Stimulated activated CD4-positive, alpha-beta T cell treated with anti-CD3 and anti-CD28 coated beads, TNF-alpha, amount 100 ng/mL, for 24 hours (primary cell): ENCODE results near the gene OPN4.
A peak's percentile ranks its signal among the peaks of the same experiment; 100 is the strongest.

Experiments
- DNase-seq, 3 experiments: peaks; one replicate each; pipeline ENCODE4 v3.0.0-alpha.2; 2020; ENCODE audit warnings: low read depth in 3 of 3

OPN4 gene

DNA sequence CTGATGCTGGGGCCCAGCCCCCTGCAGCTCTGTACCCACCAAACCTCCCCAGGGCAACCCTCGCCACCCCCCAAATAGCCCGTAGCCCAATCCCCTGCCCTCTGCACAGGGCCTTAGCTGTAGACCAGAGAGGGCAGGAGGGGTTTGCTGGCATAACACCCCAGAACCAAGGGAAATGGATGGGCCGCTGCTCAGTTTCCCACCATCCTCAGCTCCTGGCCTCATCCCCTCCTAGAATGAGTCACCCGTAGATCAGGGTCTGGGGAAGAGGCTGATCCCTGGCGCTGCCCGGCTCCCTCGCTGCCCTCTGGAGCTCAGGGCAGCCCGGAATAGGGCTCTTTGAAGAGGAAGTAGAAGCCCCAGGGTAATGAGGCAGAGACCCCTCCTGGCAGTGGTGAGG is 45.2 kb downstream of the OPN4 start:
- no peak for DNase-seq

DNA sequence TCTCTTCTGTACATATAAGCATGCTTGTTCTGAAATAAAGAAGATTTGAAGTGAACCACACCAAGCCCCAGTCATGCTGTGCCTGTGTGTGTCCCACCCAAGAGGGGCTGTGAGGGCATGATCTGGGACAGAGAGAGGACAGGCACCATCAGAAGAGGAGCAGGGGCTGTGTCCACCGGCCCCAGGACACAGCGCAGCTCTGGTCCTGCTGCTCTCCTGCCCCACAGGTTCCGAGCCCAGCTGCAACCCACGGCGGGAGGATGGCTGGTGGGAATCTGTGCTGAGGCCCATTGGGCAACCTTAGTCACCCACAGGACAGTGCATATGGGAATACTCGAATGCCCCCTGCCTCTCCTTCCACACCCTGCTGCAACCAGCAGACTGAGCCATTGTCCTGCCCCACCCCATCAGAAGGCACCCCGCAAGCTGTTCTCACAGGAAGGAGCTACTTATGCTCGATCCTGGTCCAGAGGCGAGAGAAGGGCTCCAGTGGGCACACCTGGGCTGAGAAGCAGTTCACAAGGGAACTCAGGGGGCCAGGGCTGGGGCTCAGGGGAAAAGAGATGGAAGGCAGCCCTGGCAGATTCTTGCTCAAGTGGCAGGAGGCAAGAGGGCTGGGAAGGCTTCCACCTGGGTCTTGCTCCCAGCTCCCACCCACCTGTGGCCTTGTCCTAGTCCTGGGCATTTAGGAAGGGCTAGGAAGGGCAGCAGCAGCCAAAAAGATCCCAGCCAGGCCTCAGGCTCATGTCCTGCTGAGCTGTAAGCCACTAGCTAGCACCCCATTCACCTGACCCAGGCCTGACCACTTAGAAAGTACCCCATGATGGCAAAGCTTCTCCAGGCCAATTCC is 45.9 kb downstream of the OPN4 start:
- no peak for DNase-seq

DNA sequence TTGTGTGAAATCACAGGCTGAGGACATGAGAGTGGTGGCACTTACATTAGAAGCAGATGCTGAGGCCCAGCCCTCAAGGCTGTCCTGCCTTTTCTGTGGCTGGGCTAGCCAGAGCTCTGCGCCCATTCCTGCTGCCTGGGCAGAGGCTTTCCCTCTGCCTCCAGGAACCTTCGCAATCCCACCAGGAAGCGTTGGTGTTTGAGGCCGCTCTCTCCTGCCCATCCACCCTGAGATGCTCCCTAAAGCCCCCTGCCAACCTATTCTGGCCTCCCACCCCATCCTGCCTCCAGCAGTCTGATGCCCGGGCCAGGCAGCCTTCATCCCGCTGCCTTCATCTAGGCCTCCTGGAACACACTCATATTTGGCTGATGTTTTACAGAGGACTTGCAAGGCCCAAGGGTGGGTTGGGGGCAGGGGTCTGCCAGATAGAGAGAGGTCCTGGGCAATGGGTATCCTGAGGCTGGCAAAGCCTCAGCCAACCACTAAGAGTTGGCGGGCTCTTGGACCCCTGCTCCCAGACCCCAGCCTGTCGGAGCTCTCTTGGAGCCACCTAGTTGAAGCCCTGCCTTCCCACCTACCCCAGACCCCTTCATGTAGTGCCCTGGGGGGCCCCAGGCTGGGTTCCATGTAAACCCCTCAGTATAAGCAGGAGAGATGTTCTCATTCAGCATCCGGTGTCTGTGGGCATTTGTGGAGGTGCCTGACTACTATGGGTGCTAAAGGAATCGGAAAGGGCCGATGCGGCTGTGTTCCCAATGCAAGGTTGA is 46.7 kb downstream of the OPN4 start:
- no peak for DNase-seq

DNA sequence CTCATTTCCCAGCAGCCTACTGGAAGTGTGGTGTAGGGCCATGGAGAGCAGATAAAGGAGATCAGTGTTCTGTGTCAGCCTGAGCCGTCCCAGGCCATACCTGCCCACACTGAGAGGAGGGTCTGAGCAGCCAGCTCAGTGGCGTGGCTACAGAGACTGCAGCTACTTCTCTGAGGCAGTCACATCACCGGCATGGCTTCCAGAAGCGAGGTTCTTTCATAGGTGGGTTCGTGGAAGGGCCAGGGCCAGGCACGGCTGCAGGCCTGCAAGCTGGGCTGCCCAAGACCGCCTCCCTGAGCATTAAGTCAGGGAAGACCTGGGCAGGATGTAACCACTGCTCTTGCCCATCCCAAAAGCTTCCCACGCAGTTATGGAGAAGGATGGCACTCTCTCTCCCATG is 48.8 kb downstream of the OPN4 start:
- no peak for DNase-seq

DNA sequence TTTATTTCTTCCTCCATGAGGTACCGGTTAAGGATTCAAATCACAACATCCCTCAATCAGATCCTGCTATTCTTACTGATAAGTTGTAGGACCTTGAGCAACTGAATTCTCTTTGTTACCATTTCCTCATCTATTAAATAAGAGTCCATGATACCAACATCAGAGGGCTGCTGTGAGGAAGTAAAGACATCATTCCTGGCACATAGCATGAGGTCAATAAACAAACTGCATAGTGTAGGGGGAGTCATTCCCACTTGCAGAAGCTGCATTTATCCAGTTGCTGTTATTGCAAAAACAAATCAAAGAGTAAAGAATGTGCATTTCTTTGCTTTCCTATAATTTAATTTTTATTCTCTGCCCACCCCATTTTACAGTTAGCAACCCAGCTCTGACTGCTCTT is 50.8 kb downstream of the OPN4 start:
- DNase-seq: no peak

DNA sequence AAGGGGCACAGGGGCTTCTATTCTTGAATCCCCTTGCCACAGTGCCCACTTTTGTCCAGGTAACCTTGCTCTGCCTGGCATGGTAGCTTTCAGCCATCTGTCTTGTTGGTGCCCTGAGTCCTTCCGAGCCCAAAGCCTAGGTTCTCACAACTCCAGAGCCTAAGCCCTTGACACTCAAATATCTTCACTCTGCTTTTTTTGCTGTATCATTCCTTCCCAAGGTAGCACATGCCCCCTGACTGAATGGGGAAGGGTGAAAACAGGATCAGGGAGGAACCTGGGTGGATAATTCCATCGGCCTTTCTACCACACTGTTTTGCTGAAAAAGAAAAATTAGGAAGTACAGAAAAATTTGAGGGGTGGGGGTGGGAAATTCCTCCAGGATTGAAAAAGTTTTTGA is 51.6 kb downstream of the OPN4 start:
- DNase-seq: no peak

DNA sequence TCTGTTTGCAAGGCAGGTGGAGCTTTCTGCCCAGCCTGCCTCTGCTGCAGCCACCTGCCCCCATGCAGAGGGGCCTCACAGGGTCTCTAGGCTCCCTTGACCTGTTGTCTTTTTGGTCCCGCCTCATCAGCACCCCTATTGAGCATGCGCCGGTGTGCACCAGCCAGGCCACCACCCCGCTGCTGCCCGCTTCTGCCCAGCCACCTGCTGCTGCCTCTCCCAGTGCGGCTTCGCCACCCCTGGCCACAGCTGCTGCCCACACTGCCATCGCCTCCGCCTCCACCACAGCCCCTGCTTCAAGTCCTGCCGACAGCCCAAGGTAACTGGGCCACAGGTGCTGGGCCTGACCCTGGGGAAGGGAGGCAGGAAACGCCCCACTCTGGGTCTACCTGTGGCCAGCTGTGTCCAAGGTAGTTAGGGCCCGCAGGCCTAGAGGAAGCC is 52.1 kb downstream of the OPN4 start:
- DNase-seq: no peak

DNA sequence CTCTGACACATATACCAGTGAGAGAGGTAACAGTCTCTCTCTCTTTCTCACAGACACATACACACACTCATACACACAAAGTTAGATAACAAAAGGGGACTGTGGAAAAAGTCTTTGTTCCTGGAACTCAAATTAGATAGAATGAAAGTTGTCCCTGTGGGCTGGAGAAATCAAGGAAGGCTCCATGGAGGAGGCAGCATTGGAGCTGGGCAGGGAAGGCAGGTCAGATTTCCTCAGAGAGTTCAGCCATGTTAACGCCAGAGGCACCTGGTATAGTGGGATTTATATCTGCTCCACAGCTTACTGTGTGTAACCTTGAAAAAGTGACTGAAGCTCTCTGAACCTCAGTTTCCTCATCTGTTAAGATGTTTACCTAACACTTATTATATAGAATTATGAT is 52.6 kb downstream of the OPN4 start:
- DNase-seq: no peak

DNA sequence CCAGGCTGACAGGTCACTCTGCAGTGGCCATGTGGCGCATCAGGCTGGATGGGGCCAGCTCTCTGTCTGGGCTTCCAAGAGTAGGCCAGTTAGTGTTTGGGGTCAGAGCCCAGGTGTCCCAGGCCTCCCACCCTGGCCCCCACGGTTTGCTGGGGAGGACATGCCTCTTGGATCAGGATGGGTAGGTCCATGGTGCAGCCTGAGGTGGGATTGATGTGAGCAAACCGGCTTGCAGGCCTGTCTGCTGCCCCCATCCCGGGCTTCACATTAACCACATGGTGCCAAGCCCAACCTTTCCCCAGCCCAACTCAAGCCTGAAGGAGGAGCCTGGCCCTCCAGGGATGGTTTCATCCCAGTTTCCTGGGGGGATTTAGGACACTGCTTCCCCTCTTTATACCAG is 53.2 kb downstream of the OPN4 start:
- DNase-seq: no peak

DNA sequence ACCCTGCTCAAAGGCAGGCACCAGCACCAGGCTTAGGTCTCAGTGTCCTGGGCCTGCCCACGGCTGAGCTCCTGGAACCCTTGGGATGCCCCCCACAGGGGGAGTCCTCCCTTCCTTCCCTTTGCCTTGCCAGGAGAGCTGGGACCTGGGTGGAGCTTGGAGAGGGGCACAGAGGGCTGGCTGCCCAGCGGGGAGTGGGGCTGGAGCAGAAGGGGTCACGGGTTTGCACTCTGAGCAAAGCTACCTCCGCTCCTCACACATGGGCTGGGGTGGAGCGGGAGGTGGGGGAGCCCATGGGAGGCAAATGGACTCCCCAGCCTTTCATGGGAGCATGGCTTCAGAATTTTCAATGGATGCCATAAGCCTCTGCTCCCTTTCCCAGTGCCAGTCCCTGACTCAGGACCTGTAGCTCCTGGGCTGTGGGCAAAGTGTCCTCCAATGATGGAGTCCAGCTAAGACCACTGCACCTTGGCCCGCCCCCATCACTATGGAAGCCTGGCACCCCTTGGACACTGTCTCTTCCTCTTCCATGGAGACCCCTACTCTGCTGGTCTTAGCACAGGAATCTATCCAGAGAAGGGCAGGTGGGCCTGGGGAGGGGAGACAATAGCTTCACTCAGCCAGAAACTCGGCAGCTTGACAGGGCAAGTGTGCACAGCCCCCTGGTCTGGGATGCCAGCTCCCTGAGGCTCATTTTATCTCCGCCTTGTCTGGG is 53.9 kb downstream of the OPN4 start:
- no peak for DNase-seq

DNA sequence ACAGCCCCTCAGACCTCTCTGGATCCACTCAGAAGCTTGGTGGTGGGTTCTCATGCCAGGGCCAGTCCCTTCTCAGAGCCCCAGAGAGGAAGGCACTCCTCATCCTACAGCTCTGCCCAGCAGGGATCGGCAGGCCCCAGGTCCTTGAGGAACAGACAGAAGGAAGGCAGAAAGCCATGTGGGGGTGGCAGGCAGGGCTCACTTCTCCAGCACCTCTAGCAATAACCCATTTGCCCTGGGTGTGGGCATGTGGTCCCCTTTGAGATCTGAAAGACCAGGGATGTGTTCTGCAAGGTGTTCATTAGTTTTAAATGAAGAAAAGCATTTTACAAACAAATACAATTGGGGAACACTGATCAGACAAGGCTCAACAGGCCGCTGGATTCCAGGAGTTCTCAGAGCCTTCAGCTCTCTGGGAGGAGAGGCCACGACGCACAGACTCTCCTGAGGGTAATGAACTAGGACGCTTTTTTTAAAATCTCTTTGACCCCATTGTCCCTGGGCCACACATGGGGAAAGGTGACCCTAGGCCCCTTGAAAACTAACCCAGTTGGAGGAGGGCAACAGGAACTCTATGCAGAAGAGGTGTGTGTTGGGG is 54.5 kb downstream of the OPN4 start:
- no peak for DNase-seq

DNA sequence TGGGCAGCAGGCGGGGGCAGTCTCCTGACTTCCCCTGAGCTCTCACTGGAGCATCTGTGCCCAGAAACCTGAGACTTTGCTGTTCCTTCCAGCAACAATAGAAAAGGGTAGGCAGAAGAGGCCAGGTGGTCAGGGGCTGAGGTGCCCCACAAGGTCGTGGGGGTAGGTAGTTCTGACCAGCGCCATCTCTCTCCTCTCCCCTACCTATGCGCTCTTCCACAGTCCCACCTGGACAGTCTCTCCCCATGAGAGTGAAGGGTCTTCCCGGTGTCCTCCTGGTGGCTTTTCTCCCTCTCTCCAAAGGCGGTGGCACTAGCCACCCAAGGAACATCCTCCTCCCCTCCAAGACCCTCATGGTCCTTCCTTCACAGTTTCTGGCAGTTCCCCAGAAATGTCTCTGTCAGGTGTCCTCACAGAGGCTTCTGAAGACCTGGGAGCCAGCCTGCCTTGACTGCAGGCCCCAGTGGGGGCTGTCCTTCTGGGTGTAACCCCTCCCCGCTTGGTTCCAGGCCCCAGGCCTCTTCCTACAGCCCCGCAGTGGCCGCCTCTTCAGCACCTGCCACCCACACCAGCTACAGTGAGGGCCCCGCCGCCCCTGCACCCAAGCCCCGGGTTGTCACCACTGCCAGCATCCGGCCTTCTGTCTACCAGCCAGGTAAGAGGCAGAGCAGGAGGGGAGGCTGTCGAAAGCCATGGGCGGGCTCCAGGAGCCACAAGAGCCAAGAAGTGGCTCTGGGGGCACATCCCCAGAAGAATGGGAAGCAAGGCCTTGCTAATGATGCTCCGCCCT is 55.2 kb downstream of the OPN4 start:
- no peak for DNase-seq

DNA sequence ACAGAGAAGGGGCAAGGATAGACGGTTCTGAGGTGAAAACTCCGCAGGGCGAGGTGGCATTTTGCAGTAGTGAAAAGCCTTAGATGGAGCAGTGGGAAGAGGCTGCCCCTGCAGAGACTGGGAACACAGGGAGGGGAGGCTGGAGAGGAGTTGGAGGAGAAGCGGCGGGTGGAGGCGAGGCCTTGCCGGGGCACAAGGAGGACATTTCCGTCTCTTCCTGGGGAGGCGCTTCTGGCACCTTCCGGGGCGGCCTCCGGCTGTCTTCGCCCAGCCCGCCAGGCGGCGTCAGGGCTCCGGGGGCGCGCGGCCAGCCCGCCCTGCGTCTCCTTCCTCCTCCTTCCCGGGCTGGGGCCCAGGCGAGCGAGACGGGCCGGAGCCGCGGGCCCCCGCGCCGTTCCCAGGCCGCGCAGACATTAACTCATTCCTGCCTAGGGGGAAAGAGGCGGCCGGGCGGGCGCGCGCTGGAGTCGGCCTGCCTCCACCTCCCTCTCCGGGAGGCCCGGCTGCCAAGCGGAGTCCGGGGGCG is 56.7 kb downstream of the OPN4 start:
- peak; percentile 67 to 82 (median 67) for DNase-seq

DNA sequence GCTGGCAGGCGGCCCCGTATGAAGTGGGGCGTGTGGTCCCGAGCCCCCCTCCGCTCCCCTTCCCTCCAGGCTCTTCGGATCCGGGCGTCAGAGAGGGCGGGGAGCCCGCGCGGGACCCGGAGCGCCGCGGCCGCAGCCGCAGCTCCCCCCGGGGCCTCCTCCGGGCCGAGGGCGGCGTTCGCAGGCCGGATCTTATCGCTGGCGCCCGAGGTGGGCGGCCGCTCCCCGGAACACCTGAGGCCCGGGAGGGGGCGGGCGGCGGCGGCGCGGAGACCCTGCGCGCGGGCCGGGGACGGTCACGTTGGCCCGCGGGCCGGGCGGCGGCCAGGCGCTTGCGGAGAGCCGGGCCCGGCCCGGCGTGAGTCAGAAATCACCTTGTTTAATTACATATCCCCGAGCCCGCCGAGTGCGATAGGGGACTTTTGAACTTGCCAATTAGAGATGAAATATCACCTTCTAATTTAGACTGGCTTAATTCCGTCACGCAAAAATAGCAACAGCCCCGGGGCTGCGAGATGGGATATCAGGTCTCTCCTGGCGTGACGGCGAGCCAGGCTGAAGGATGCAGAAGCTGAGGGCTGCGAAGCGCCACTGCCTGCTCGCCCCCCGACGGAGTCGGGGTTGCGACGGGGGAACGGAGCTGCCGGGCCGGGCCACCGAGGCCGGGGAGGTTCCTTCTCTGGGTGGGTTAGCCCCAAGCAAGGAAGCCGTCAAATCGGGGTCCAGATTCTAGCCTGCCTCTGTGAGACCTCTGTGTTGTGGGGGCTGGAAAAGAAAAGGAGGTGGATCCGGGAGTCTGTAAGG is 57.4 kb downstream of the OPN4 start:
- DNase-seq: peak in 2 of 3 experiments; percentile 14 to 52

DNA sequence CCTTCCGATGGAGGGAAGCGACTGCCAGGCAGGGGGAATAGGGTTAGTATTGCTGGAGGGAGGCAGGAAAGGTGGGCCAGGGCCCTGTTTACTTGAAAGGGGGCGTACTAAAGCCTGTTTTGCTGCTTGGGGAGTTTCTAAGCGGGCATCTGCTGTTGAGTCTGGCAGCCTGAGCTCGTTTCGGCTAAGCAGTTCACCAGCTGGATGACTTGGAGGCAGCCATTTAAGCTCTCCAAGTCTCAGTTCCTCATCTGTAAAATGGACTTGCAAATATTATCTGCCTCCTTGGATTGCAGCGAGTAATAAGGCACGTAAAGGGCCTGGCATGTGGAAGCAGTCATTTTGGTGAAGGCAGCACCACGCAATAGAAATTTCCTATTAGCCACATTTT is 58.0 kb downstream of the OPN4 start:
- peak in 1 of 3 experiments; percentile 8 for DNase-seq

DNA sequence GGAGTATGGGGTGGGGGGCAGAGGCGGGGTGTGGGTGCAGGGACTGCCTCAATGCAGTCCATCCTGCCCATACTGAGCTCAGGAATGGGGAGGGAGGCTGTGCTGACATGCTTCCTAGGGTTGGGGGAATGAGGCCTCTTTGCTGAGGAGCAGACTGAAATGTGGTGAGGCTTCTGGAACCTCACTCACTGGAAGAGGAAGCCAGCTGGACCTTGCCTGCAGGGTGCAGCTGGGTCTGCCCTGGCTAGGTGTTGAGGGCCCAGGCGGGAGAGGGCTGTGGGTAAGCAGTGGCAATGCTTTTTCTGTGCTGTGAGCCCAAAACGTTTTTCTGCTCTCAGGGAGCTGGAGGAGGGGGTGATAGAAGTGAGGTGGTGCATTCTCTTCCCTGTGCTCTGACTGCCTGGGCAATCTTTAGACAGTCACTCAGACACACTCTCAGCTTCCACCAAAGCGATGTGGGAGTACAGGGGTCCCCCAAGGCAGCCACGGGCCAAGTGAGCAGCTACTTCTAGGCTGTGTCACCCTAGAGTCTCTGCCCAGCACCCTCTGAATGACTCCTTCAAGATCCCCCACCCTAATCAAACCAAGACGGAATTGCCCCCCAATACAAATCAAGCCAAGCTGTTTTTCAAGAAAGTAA is 60.9 kb downstream of the OPN4 start:
- no peak for DNase-seq

DNA sequence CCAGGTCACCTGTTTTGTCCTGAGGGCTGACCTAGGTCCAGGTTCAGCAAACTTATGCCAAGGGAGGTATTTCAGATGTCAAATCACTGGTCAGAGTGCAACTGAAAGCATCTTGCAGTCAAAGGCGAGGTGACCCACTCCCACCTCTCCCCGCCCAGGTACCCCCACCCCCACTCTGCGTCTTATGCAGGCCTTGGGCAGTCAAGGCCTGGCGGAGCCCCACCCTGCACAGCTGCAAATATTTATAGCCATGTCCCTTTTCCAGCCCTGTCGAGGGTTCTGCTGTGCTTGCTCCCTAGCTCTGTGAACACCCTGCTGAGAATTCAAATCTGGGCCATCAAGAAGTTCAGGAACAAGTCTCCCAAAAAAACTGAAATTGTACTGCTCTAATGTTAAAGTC is 61.5 kb downstream of the OPN4 start:
- DNase-seq: no peak
